ENCODE measurements around the gene MALRD1. TPM values are rescaled to one million over a fixed set of nuclear protein-coding genes. Genes with fewer than 3 reads are reported as not detected.

The MALRD1 gene
- total and polyA plus RNA-seq, 2 of the 8 experiments (the other 6 are each of a cell fraction or from before 2014, with no cell fraction given), result 0.32 to 0.35 TPM

DNA sequence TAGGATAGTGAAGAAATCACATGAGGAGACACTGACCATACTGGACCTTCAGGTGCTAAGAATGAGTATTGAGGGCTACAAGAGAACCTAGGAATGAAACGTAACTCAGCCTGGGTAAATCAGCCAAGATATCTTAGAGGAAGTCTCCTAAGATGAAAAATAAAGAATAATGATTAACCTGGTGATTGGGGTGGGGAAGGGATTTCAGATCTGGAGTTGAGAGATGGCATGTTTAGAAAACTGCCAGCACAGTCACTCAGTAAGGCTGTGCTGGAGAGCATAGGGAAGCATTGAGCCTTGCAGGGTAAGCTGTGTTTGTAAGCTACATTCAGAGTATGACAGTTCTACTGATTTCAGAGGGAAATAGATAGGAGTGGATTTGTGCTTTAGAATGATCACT is 1.9 kb upstream of the MALRD1 start:
- no peak overlapping the region for H3K27ac ChIP-seq (ENCODE audit: low read depth, low read length)
- CTCF ChIA-PET (ENCODE audit: partially characterized antibody), result no interaction called here
- H3K4me2 ChIP-seq (ENCODE audit: insufficient read depth in 1 of 2, low read depth in 2 of 2, low read length in 2 of 2), result no peak overlapping the region
- H3K9me3 ChIP-seq (ENCODE audit: insufficient read depth in 2 of 2, low read depth in 1 of 2, low read length in 1 of 2), result no peaks in the 10 kb centered on the region
- POLR2A ChIA-PET (ENCODE audit: partially characterized antibody), result no interaction called here
- no peak overlapping the region for H3K14ac ChIP-seq (ENCODE audit: insufficient read length)
- H3K56ac ChIP-seq (replicated peaks; ENCODE audit: insufficient read length, low read depth, low read length), result no peak overlapping the region
- DNase-seq (ENCODE audit: low read depth in 1 of 2, low spot score in 2 of 2) (no peak), FAIRE-seq (no peak)
- no peak overlapping the region for H3K23ac ChIP-seq (ENCODE audit: insufficient read length)
- H4K8ac ChIP-seq (ENCODE audit: extremely low read depth, insufficient read depth, low read length), result no peak overlapping the region
- H2AK5ac ChIP-seq (ENCODE audit: low read depth, low read length), result no peak overlapping the region
- no peaks in the 10 kb centered on the region for H3K4me1 ChIP-seq (replicated peaks in 1 of 4; ENCODE audit: control insufficient read depth in 3 of 4, insufficient read depth in 4 of 4, low read length in 3 of 4)
- H2BK15ac ChIP-seq (ENCODE audit: low read length), result no peak overlapping the region
- no peaks in the 10 kb centered on the region for H4K20me1 ChIP-seq (replicated peaks in 1 of 2; ENCODE audit: control insufficient read depth in 1 of 2, insufficient read depth in 2 of 2, low read length in 2 of 2)
- H3K9ac ChIP-seq (replicated peaks in 1 of 4; ENCODE audit: extremely low read depth in 1 of 4, low read depth in 3 of 4, low read length in 3 of 4), result no peak overlapping the region
- H2BK20ac ChIP-seq (ENCODE audit: low read length), result no peak overlapping the region
- no peak overlapping the region for H2BK12ac ChIP-seq (ENCODE audit: low read depth, low read length)
- no peak overlapping the region for H2BK5ac ChIP-seq (ENCODE audit: low read depth, low read length)
- H3K18ac ChIP-seq (ENCODE audit: extremely low read depth, low read length), result no peak overlapping the region
- H3K4ac ChIP-seq (replicated peaks; ENCODE audit: insufficient read length, low read depth, low read length), result no peak overlapping the region
- H3K79me2 ChIP-seq (ENCODE audit: control insufficient read depth in 1 of 2, insufficient read depth in 2 of 2, low read length in 2 of 2), result no peaks in the 10 kb centered on the region
- H3K79me1 ChIP-seq (ENCODE audit: low read depth, low read length), result no peaks in the 10 kb centered on the region
- no peak overlapping the region for H4K91ac ChIP-seq (replicated peaks; ENCODE audit: insufficient read length, low read length)
- no peak overlapping the region for H4K5ac ChIP-seq (ENCODE audit: insufficient read length, low read depth, low read length)
- no peak overlapping the region for H3K4me3 ChIP-seq (ENCODE audit: extremely low read depth in 1 of 4, insufficient read depth in 2 of 4, low read depth in 3 of 4, low read length in 4 of 4)
- 89% methylated on average over 1 of the region's 1 CpG; no CpG with 5 or more reads in 1 of the 2 experiments for WGBS, 2 experiments (ENCODE audit: extremely low coverage in 1 of 2, insufficient coverage in 1 of 2, insufficient read length in 1 of 2, insufficient replicate concordance in 2 of 2, low coverage in 1 of 2, low lambda C conversion rate in 2 of 2, missing lambda C conversion rate in 1 of 2)
- no peak overlapping the region for H2BK120ac ChIP-seq (replicated peaks; ENCODE audit: low read depth, low read length)
- no peaks in the 10 kb centered on the region for H3K27me3 ChIP-seq (replicated peaks in 1 of 4; ENCODE audit: control insufficient read depth in 3 of 4, extremely low read depth in 1 of 4, insufficient read depth in 3 of 4, low read length in 3 of 4)
- no peaks in the 10 kb centered on the region for H3K36me3 ChIP-seq (ENCODE audit: control insufficient read depth in 2 of 4, insufficient read depth in 4 of 4, low read length in 3 of 4)
- TF ChIP-seq RBBP5 (IDR thresholded peaks at IDR 0.05; ENCODE audit: borderline replicate concordance, low read depth, low read length) (no peak), SAP30 (IDR thresholded peaks at IDR 0.05; ENCODE audit: insufficient read depth, insufficient replicate concordance, low read length) (no peak), BRCA1 (IDR thresholded peaks at IDR 0.05; ENCODE audit: low read depth, low read length) (no peak), KDM5A (IDR thresholded peaks at IDR 0.05; ENCODE audit: low read length) (no peak), BACH1 (IDR thresholded peaks at IDR 0.05; ENCODE audit: low read length) (no peak), GABPA (IDR thresholded peaks at IDR 0.05; ENCODE audit: borderline replicate concordance, insufficient read depth, low read length) (no peak), TBP (IDR thresholded peaks at IDR 0.05; ENCODE audit: low read depth, low read length) (no peak)
- peak overlapping the region; percentile 26; the same call in 1 of the 2 replicates for H2AFZ ChIP-seq (ENCODE audit: low read length)
- no peaks in the 10 kb centered on the region; the same call in 1 of the 2 replicates for H3K23me2 ChIP-seq (ENCODE audit: low read depth, low read length)
